Stimulated activated CD4-positive, alpha-beta T cell treated with anti-CD3 and anti-CD28 coated beads, Interleukin-12 subunit alpha, Interleukin-12 subunit beta, amount 100 ng/mL, for 24 hours (primary cell): ENCODE data around the gene FOXD2.

Experiments used
- DNase-seq, 2 experiments: peaks; one replicate each; pipeline ENCODE4 v3.0.0-alpha.2; 2020; ENCODE audit warnings: low read depth in 2 of 2

The FOXD2 gene

GRCh38 chr1:47417170-47418044, 20.4 kb upstream of the FOXD2 start:
- no peak for DNase-seq

GRCh38 chr1:47418122-47418521, 19.7 kb upstream of the FOXD2 start:
- no peak for DNase-seq

DNA sequence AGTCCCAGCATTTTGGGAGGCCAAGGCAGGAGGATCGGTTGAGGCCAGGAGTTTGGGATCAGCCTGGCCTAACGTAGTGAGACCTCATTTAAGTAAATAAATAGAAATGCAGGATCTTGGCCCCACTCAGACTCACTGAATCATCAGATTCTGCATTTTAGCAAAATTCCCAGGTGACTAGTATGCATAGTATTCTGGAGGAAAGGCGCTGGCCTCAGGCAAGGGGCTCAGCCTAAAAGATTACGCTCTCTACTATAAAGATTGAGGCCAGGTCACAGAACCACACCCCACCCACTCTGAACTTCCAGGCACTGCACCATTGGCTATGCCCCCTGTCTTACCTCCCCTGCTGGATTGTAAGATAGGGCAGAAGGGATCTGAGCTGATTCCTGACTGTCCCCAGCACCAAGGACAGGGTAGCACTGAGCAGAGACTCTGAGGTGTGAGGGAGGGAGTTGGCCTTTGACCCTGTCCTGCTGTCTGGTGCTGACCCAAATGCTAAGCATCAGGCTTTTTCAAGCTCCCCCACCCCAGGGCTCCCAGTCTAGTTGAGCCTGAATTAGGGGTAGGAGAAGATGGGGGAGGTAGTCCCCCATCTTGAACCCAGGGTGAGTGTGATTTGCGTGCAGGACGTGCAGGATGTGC, 19.0 kb upstream of the FOXD2 start:
- no peak for DNase-seq

GRCh38 chr1:47420547-47420946, 17.3 kb upstream of the FOXD2 start:
- no peak for DNase-seq

DNA sequence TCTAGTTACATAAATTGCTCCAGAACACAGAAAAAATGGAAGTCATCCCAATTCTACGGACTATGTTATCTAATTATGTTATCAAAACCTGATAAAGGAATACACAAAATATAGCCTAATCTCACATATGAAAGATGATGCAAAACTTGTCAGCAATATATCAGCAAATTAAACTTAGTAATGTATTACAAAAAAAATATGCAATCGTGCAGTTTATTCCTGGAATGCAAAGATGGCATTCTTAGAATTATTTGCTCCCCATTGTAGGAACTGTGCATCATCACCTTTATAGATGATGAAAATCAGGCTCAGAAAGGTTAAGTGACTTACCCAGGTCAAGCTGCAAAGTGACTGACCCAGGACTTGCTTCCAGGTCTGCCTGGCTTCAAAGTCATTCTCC, 14.0 kb upstream of the FOXD2 start:
- no peak for DNase-seq

DNA sequence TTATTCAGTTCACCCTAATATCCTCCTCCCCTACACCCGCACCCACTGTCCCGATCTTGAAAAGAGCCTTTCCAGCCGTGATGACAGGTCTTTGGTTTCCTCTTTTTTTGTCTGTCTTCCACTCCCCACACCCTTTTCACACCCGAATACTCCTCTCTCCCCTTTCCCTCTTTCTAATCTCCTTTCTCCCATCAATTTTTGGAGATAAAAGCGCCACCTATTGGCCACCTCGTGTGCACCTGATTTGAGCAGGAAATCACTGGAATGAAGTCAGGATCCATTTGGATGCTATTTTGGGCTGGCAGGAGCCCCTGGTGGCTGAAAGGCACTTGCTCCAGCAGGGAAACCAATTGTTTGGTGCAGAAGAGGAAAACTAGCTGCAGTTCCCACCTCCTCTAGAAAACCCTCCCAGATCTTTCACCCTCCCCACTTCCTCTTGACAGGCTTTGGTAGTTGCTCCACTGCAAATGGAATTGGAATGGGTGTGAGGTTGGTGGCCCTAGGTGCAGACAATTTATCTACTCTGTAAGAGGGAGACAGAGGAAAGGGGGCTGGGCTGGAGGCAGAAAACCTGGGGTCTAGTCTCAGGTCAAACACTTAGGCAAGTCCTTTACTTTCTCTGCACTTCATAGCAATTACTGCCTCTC, 13.4 kb upstream of the FOXD2 start:
- DNase-seq: no peak

DNA sequence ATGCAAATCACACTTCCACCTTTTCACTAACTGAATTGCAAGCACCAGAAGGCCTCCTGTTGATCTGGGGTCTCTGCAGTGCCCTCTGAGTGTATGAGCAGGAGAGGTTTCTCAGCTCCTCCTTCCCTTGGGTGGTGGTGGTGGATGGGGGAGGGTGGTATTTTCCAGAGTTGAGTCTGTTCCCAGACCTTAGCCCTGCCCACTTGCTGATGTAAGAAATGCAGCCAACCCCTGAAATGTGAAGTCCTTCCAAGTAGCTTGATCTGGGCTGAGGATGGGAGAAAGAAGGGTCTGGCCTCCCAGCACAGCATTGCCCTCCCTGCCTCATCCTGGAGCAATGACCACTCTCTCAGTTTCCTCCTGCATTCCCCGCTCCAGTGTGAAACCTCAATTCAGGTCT, 6.3 kb upstream of the FOXD2 start:
- DNase-seq: no peak

- DNase-seq: peak in 1 of 2 experiments; percentile 61
Measured at GRCh38 chr1:47432071-47433036, 5.5 kb upstream of the FOXD2 start.

GRCh38 chr1:47433037-47433421, 4.8 kb upstream of the FOXD2 start:
- no peak for DNase-seq

- no peak for DNase-seq
Measured at GRCh38 chr1:47433477-47434050, 4.3 kb upstream of the FOXD2 start.

DNA sequence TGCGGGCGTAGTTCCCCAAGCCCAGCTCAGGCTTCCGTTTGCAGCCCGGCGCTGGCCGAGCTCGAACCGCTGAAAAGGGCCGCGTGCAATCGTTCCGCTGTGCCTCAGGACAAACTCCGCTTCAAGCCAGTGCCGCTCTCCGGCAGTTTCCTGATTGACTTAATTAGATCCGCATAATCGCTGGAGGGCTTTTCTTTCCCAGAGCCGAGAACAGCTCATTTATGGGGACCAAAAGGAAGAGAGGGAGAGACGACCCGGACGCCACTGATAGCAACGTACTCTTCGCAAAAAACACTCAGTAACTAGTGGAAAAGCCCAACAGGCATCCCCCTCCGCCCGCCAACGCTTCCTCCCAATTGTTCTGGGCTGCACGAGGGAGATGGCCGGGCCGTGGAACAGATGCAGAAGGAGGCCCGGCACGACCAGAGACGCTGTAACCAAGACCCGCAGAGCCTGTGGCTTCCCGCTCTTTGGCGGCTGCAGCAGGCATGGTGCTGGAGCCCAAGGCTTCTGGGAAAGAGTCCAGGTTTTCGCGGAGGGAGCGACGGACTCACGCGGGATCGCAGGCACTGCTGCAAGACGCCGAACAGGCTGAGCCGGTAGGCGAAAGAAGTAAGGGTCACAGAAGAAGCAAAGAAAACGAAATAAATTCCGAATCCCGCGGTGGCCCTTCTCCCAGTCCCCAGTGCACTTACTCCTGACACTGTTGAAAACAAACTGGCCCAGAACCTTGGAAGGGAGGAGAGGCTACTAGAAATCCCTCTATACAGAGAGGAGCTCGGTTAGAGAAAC, 3.6 kb upstream of the FOXD2 start:
- DNase-seq: no peak

DNA sequence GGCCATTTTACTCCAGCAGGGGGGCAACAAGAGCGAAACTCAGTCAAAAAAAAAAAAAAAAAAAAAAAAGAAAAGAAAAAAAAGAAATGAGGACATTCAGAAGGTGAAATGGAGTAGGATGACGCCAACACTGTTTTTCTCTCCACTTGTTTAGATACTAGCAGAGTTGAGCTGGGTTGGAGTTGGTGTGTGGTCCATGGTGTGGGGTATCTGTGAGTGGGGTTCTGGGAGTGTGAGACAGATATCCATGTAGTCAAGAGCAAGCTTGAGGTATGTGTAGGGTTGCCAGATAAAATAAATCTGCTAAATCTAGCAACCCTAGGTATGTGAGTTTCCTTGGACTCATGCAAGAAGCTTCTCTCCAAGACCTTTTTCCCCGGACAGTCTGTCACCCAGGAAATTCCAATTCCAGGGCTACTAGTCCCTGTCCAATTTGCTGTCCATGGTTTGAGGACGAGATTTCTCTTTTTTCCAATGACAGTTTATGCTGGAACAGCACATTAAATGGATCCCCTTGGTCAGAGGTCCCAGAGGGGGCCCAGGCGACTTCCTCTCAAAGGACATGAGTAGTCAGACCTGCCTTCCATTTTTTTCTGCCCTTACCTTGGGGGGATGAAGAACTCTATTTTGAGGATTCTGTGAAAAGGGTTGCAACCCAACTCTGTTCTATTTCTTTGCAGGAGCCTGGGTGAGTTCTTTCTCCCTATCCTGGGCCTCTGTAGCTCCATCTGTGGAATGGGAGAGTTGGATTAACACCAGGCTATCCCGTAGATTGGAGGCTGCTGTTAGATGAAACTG, 2.1 kb upstream of the FOXD2 start:
- DNase-seq: no peak

DNA sequence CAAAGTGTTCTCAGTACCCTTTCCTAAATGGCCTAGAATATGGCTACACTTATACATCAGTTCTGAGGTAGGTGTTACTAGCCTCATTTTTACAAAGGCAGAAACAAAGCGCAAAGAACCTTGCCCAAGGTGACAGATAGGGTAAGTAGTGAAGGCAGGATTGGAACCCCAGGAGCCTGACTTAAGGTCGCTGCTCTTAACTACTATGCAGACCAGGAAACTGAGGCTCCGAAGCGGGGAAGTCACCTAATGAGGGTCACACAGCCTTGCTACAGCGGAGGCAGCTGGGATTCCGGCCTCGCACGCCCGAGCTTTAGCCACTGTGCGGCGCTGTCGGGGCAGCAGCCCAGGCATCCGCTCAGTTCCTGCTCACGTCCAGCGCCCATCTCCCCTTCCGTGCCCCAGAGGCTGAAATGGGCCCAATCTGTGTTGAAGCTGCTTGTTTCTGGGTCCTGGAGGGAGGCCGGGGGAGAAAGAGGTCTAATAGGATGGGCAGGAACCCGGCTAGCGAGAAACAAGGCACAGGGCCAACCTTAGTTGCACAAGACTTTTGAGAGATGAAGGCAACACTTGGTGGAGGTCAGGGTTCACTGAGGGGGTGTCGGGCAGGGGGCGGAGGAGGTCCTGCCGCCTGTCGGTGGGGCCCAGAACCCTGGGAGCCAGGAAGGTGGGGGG, 1.4 kb upstream of the FOXD2 start:
- DNase-seq: peak; percentile 45 to 76

DNA sequence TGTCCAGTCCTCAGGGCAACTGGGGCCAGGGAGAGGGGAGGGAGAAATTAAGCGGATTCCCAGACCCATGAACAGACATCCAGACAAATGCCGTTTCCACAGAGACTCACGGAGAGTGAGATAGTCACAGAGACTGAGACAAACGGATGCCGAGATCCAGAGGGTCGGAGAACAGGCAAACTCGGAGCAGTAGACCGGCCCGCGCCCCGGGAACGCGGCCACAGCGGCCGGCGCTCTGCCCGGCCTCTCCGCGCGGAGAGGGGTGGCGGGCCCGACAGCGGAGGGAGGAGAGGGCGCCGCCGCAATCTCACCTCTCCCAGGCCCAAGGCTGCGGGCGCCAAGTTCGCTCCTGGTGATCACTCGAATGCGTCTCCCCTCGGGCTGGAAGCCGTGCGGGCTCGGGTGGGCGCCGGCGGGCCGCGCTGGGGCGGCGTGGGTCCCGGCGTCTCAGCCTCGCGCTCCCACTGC, 831 bp upstream of the FOXD2 start:
- DNase-seq: no peak

- no peak for DNase-seq
Measured at GRCh38 chr1:47438165-47439016, 547 bp downstream of the FOXD2 start.

GRCh38 chr1:47439017-47439818, 1.4 kb downstream of the FOXD2 start:
- no peak for DNase-seq
